Muscle layer of duodenum (tissue), 2 donors: ENCODE results near the gene AFF1.

Experiments used
- H3K27ac ChIP-seq: one replicate; pipeline ENCODE4 v1.7.0; 2013; ENCODE audit warnings: mild to moderate bottlenecking, low read length
- H3K27me3 ChIP-seq: one replicate; pipeline ENCODE4 v1.7.0; 2013; ENCODE audit warnings: low read depth, mild to moderate bottlenecking, control low read depth, low read length
- H3K36me3 ChIP-seq, 2 donors: one replicate each; pipeline ENCODE4 v1.7.0; 2013; ENCODE audit warnings: low read length in 2 of 2, control low read depth in 1 of 2, mild to moderate bottlenecking in 1 of 2; ENCODE audit not compliant: insufficient read depth in 2 of 2, control insufficient read depth in 1 of 2
- H3K4me1 ChIP-seq, 2 donors: one replicate each; pipeline ENCODE4 v1.7.0; 2013; ENCODE audit warnings: low read length in 2 of 2, mild to moderate bottlenecking in 2 of 2, control low read depth in 1 of 2, moderate library complexity in 1 of 2; ENCODE audit not compliant: insufficient read depth in 2 of 2, control insufficient read depth in 1 of 2
- H3K4me3 ChIP-seq, 2 donors: one replicate each; pipeline ENCODE4 v1.7.0; 2013; ENCODE audit warnings: low read length in 2 of 2, low read depth in 1 of 2, mild to moderate bottlenecking in 1 of 2
- H3K9me3 ChIP-seq, 2 donors: one replicate each; pipeline ENCODE4 v1.7.0; 2013; ENCODE audit warnings: low read length in 2 of 2, control low read depth in 1 of 2, mild to moderate bottlenecking in 1 of 2; ENCODE audit not compliant: control insufficient read depth in 1 of 2
- donor health status: healthy.

Gene AFF1

GRCh38 chr4:87114245-87115062 lies 179.6 kb downstream of the AFF1 start:
- Histone ChIP-seq H3K27ac (no peak overlapping the region), H3K9me3 (no peaks in the 10 kb centered on the region), H3K4me3 (no peak overlapping the region), H3K36me3 (peaks cover 29 to 35% of the 10 kb centered on the region in 2 donors), H3K27me3 (no peaks in the 10 kb centered on the region), H3K4me1 (peaks cover 0 to 26% of the 10 kb centered on the region in 2 donors)

- no peak overlapping the region for H3K4me3 ChIP-seq
- peaks cover 0 to 39% of the 10 kb centered on the region in 2 donors for H3K4me1 ChIP-seq
- H3K36me3 ChIP-seq = peaks cover 29 to 35% of the 10 kb centered on the region in 2 donors
- no peaks in the 10 kb centered on the region for H3K27me3 ChIP-seq
- no peaks in the 10 kb centered on the region for H3K9me3 ChIP-seq
- H3K27ac ChIP-seq = no peak overlapping the region
Measured at GRCh38 chr4:87116231-87116630, 181.4 kb downstream of the AFF1 start.

- H3K27me3 ChIP-seq = no peaks in the 10 kb centered on the region
- peaks cover 0 to 49% of the 10 kb centered on the region in 2 donors for H3K4me1 ChIP-seq
- no peak overlapping the region for H3K4me3 ChIP-seq
- H3K9me3 ChIP-seq = no peaks in the 10 kb centered on the region
- peak overlapping the region; percentile 28 for H3K27ac ChIP-seq
- peaks cover 31 to 35% of the 10 kb centered on the region in 2 donors for H3K36me3 ChIP-seq
Measured at GRCh38 chr4:87117051-87117731, 182.4 kb downstream of the AFF1 start.

GRCh38 chr4:87117732-87118075 lies 182.9 kb downstream of the AFF1 start:
- H3K4me3 ChIP-seq = no peak overlapping the region
- no peaks in the 10 kb centered on the region for H3K27me3 ChIP-seq
- peak overlapping the region; percentile 28 for H3K27ac ChIP-seq
- peaks cover 0 to 52% of the 10 kb centered on the region in 2 donors for H3K4me1 ChIP-seq
- H3K36me3 ChIP-seq = peaks cover 31 to 33% of the 10 kb centered on the region in 2 donors
- H3K9me3 ChIP-seq = no peaks in the 10 kb centered on the region

GRCh38 chr4:87118421-87118820 lies 183.6 kb downstream of the AFF1 start:
- peaks cover 31 to 33% of the 10 kb centered on the region in 2 donors for H3K36me3 ChIP-seq
- H3K4me3 ChIP-seq = no peak overlapping the region
- no peak overlapping the region for H3K27ac ChIP-seq
- no peaks in the 10 kb centered on the region for H3K27me3 ChIP-seq
- no peaks in the 10 kb centered on the region for H3K9me3 ChIP-seq
- peaks cover 0 to 52% of the 10 kb centered on the region in 2 donors for H3K4me1 ChIP-seq

GRCh38 chr4:87118826-87119225 lies 184.0 kb downstream of the AFF1 start:
- no peaks in the 10 kb centered on the region for H3K27me3 ChIP-seq
- no peak overlapping the region for H3K4me3 ChIP-seq
- peaks cover 0 to 52% of the 10 kb centered on the region in 2 donors for H3K4me1 ChIP-seq
- H3K27ac ChIP-seq = peak overlapping the region; percentile 16
- peaks cover 31 to 33% of the 10 kb centered on the region in 2 donors for H3K36me3 ChIP-seq
- no peaks in the 10 kb centered on the region for H3K9me3 ChIP-seq

- Histone ChIP-seq H3K4me1 (peaks cover 0 to 52% of the 10 kb centered on the region in 2 donors), H3K9me3 (no peaks in the 10 kb centered on the region), H3K4me3 (peak overlapping the region; percentile 19 to 44), H3K27ac (peak overlapping the region; percentile 81), H3K36me3 (peaks cover 25 to 31% of the 10 kb centered on the region in 2 donors), H3K27me3 (no peaks in the 10 kb centered on the region)
Measured at GRCh38 chr4:87120010-87120409, 185.2 kb downstream of the AFF1 start.

- peak overlapping the region; percentile 19 to 44 for H3K4me3 ChIP-seq
- no peaks in the 10 kb centered on the region for H3K9me3 ChIP-seq
- H3K27me3 ChIP-seq = no peaks in the 10 kb centered on the region
- peaks cover 0 to 52% of the 10 kb centered on the region in 2 donors for H3K4me1 ChIP-seq
- peaks cover 25 to 33% of the 10 kb centered on the region in 2 donors for H3K36me3 ChIP-seq
- peak overlapping the region; percentile 81 for H3K27ac ChIP-seq
Measured at GRCh38 chr4:87120411-87121162, 185.8 kb downstream of the AFF1 start.

- H3K27me3 ChIP-seq = no peaks in the 10 kb centered on the region
- peaks cover 0 to 49% of the 10 kb centered on the region in 2 donors for H3K4me1 ChIP-seq
- H3K27ac ChIP-seq = peak overlapping the region; percentile 81
- peak overlapping the region in 1 of 2 donors; percentile 44 for H3K4me3 ChIP-seq
- H3K9me3 ChIP-seq = no peaks in the 10 kb centered on the region
- H3K36me3 ChIP-seq = peaks cover 26 to 33% of the 10 kb centered on the region in 2 donors
Measured at GRCh38 chr4:87121341-87122065, 186.7 kb downstream of the AFF1 start.

- Histone ChIP-seq H3K27me3 (no peaks in the 10 kb centered on the region), H3K4me3 (no peak overlapping the region), H3K27ac (peak overlapping the region; percentile 43), H3K4me1 (peaks cover 0 to 41% of the 10 kb centered on the region in 2 donors), H3K9me3 (no peaks in the 10 kb centered on the region), H3K36me3 (peaks cover 27 to 31% of the 10 kb centered on the region in 2 donors)
Measured at GRCh38 chr4:87122252-87122651, 187.4 kb downstream of the AFF1 start.
